D721Med (cell line): Measurements from ENCODE around the gene NRG2.

Experiments used
- DNase-seq: peaks from one replicate; pipeline ENCODE4 v3.0.0; 2011; ENCODE audit warnings: low spot score; ENCODE audit not compliant: insufficient read length
- FAIRE-seq: peaks from 2 replicates; lab custom pipeline; 2011; peaks lifted over from hg19 to GRCh38; lab: Jason Lieb, UNC
- CTCF ChIP-seq: IDR thresholded peaks from 2 replicates; pipeline ENCODE4 v1.5.1; 2012; ENCODE audit warnings: mild to moderate bottlenecking, control low read depth; ENCODE audit not compliant: insufficient read depth; ENCODE audit errors: missing control alignments

NRG2 gene

DNA sequence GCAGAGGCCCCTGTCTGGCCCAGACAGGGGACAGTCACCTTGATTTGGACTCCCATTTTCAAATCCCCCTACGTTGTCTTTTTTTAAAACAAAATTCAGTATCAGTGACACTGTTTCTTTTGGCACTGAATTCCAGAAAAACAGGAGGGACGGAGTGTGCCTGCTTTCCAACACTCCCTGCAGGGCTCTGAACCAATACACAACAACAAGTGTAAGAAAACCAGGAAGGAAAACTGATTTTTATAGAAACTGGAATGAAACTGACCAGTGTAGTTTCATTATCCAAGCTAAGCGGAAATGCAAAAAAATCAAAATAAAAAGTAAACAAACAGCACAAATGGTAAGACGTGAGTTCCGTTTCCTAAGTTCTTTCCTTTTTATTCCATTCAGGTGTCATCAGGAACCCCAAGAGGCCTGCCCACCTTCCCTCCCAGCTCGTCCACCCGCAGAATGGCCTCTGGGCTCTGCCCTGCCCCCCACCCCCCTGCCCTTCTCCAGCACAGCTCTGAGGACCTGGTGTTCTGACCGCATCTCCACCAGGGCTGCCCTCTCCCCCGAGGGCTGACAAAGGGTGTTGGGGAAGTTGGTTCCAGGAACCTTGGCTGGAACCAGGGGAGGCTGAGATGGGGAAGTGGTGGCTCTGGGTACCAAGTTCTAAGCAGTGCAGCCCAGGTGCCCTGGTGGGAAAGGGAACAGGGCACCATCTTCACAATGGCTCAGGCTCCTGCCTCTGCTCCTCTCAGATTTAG is 173.9 kb downstream of the NRG2 start:
- DNase-seq: no peak

GRCh38 chr5:139867581-139867980 is 175.5 kb downstream of the NRG2 start:
- no peak for TF ChIP-seq CTCF
- DNase-seq: no peak
- no peak for FAIRE-seq

More for the DNA sequence above, 173.9 kb downstream of the NRG2 start:
- no peak for FAIRE-seq
- no peak for TF ChIP-seq CTCF

GRCh38 chr5:139867109-139867508 is 176.0 kb downstream of the NRG2 start:
- DNase-seq (no peak), FAIRE-seq (no peak)
- no peak for TF ChIP-seq CTCF

GRCh38 chr5:139864716-139865483 is 178.2 kb downstream of the NRG2 start:
- no peak for FAIRE-seq
- no peak for DNase-seq
- no peak for TF ChIP-seq CTCF

DNA sequence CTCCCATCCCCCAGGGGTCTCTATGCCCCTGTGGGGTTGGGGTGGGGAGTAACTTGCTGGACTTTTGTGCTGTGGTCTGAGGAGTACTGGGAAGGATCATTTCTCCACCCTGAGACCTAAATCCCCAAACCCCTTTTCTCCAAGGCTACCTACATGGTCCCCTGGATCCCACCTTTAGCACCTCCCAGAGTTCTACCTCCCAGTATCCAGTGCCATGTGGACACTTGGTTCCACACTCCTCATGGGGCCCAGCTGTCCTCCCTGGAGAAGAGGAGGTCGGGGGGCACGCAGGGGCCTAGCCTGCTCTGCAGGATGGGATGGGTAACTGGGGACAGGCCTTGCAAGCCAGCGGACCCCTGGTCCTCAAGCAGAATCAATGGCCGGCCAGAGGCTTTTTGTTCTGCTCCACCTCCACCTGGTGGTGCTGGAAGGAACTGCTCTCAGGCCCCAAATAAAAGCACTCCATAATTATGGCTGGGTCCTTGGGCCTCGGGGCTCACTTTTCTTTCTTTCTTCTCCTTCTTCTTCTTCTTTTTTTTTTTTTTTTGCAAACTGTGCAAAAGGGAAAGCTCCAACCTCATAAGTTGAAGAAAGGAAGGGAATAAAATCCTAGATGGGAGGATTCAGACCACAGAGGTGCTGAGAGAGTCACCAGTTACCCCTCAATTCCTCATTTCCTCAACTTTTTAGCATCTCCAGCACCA is 179.1 kb downstream of the NRG2 start:
- peak; percentile 78 for TF ChIP-seq CTCF
- peak; percentile 78 for DNase-seq
- FAIRE-seq: no peak

- no peak for TF ChIP-seq CTCF
- FAIRE-seq (no peak), DNase-seq (no peak)
Observed at GRCh38 chr5:139863361-139863760, 179.7 kb downstream of the NRG2 start.
